HG03571 (cell line): Measurements from ENCODE around the gene CCDC106.

Experiments
- ATAC-seq: cut with Tn5 transposase; IDR thresholded peaks from one replicate; pipeline ENCODE4 v1.9.1; 2021; ENCODE audit not compliant: unreplicated experiment

CCDC106 gene

GRCh38 chr19:55694241-55694655, 46.2 kb downstream of the CCDC106 start:
- ATAC-seq, result no peak

GRCh38 chr19:55694656-55695491, 46.9 kb downstream of the CCDC106 start:
- no peak for ATAC-seq

GRCh38 chr19:55695511-55696290, 47.7 kb downstream of the CCDC106 start:
- ATAC-seq, result no peak

- ATAC-seq, result no peak
Measured at GRCh38 chr19:55696301-55697068, 48.5 kb downstream of the CCDC106 start.

- no peak for ATAC-seq
Measured at GRCh38 chr19:55697069-55697440, 49.0 kb downstream of the CCDC106 start.

GRCh38 chr19:55697698-55698097, 49.7 kb downstream of the CCDC106 start:
- no peak for ATAC-seq

GRCh38 chr19:55698256-55698655, 50.2 kb downstream of the CCDC106 start:
- no peak for ATAC-seq

- ATAC-seq, result no peak
Measured at GRCh38 chr19:55699221-55699620, 51.2 kb downstream of the CCDC106 start.

GRCh38 chr19:55700813-55701212, 52.8 kb downstream of the CCDC106 start:
- ATAC-seq, result no peak

- ATAC-seq, result no peak
Measured at GRCh38 chr19:55702131-55702627, 54.2 kb downstream of the CCDC106 start.
